Activated CD4-positive, alpha-beta T cell treated with anti-CD3 and anti-CD28 coated beads, Interleukin-2, amount 50 U/mL, for 1 hour (primary cell): ENCODE measurements around the gene ABCB11.
A peak's percentile ranks its signal among the peaks of the same experiment; 100 is the strongest.
"Not testable (repeated sequence)": the region's sequence is repeated elsewhere in the genome, so short reads cannot be mapped to it uniquely, and the experiment has no call there.

ENCODE experiments used
- DNase-seq: peaks from one replicate; pipeline ENCODE4 v3.0.0-alpha.2; 2020

The ABCB11 gene

DNA sequence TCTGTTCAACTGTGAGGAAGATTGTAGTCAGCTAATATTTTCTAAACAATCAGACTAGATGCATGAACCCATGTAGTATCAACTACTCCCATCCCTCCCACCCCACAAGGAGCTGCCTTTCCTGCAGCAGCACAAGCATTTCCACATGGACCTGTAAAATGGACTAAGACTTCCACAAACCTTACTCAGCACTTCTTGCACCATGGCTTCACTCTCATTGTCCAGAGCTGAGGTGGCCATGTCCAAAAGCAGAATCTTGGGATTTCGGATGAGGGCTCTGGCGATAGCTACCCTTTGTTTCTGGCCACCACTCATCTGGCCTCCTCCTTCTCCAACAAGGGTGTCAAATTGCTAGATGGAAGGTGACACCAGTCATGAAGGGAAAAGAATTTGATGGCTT is 61.3 kb downstream of the ABCB11 start:
- no peak for DNase-seq

DNA sequence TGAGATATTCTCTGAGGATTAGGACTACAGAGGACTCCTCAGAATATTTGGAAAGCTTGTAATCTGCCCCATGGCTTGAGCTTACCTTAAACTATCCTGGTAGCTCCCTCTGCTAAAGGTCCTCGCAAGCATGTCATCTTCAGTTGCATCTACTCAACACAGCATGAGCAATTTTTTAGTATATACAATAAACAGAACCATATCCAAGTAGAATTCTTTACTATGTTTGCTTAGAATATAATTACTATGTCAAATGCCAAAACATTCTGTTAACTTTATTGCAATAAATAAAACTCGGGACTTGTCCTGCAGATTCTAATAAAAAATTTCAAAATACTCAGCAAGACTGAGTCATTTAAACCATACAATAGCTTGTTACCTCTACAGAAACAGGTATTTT is 62.8 kb downstream of the ABCB11 start:
- DNase-seq, result no peak

DNA sequence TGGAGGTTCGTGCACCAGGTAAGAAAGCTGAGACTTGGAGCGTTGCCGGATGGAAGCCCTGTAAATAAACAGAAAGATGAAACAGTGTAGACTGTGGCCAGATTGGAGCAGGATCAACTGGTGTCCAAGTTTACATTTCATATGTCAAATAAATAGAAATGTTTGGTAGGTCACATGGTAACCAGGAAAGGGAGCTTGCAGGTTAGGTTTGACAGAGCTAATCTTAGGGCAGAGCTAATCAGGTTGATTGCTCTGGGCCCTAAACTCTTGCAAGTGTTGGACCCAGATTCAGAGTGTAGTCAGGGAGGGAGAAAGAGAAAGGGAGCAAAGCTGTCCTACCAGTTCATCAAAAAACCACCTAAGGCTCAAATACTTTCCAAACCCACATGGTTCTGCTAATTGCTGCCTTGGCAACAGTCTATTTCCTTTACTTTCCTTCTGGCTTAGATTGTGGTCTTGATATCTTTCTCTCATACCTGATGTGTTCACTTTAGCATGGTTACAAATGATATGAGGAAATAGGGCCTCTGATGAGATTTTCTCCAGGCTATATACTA is 66.8 kb downstream of the ABCB11 start:
- no peak for DNase-seq

DNA sequence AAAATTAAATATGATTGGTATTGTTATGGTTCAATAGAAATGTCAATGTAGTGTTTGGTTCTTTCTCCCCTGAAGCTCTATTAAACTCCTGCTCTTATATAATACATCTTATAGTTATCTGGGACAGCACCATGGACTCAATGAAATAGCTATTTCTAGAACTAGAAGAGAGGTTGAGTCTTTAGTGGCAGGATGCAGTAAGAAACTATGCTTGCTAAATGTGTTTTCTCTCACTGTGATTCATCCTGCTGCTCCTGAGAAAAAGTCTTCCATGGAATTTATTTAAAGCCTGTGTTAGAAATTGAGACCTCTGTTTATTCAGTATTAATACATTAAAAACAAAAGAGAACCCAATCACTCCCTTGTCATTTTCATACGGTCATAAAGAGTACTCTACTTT is 68.5 kb downstream of the ABCB11 start:
- DNase-seq, result no peak

DNA sequence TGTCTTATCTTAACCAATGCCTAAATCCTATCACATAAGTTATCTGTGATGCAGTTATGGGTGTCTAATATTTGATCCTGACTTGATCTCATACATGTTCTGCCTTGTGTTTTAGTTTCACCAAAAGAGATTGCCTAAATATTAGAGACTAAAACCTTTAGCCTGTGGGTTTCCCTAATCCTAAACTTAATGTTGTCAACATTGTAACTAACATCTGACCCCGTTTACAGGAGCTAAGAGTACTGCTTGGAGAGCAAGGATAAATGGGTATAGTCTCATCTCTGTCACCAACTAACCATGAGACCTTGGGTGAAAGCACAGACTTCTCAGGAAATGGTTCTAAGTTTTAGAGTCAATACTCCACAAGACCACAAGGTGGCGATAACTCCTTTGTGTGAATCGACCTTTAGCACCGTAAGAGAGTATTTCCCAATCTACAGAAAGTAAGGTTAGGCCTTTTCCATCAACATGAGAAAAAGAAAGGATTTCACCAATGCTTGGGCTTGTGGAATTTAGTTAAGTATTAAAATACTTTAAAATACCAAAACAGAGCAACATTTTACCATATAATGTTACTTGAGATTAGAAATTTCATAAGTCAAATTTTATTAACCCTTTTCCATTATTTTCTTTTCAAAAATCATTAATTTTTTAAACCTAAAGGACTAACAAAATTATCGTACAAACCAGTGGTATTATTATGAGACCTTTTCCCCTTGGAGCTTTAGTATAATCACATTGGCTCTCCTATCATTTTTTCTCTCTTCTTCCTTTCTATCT is 69.5 kb downstream of the ABCB11 start:
- peak; percentile 10 for DNase-seq

DNA sequence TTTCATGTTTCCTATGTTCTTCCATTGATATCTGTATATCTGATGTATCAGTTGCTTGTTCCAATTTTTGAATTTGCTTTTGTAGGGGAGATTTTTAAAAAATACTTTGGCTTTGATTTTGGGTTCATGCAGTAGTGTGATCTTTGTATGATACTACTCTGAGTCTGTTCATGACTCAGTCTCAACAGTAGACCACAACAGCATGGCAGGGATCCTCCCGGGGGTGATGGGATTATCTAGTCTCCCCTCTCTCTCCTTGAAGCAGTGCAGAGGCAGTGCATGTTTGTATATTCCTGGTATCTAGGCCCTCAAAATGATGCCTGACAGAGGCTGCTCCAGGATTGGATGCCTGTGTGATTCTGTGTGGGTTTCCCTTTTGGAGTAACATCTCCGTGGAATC is 74.7 kb downstream of the ABCB11 start:
- DNase-seq, result no peak

DNA sequence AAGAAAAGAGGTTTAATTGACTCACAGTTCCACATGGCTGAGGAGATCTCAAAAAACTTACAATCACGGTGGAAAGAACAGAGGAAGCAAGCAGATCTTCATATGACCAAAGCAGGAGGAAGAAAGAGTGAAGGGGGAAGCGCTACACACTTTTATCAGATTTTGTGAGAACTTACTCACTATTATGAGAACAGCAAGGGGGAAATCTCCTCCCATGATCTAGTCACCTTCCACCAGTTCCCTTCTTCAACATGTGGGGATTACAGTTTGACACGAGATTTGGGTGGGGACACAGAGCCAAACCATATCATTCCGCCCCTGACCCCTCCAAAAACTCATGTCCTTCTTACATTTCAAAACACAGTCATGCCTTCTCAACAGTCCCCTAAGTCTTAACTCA is 75.8 kb downstream of the ABCB11 start:
- no peak for DNase-seq

DNA sequence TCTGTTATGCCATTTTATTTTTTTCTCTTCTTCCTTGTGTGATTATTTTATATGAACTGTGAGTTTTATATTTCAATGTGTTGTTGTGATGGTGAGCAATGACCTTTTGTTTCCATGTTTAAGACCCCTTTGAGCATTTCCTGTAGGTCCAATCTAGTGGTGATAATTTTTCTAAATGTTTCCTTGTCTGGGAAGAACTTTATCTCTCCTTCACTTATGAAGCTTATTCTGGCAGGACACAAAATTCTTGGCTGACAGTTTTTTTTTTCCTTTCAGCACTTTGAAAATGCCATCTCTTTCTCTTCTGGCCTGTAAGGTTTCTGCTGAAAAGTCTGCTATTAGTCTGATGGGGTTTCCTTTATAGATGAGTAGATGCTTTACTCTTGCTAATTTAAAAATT is 76.9 kb downstream of the ABCB11 start:
- DNase-seq, result no peak

DNA sequence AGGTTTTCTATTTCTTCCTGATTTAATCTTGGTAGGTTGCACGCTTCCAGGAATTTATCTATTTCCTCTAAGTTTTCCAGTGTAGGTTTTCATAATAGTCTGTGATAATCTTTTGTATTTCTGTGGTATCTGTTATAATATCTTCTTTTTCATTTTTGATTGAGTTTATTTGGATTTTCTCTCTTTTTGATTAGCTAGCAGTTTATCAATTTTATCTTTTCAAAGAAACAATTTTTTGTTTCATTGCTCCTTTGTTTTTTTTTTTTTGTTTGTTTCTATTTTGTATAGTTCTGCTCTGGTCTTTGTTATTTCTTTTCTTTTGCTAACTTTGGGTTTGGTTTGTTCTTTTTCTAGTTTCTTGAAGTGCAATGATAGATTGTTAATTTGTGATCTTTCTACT is 78.7 kb downstream of the ABCB11 start:
- DNase-seq, result no peak

DNA sequence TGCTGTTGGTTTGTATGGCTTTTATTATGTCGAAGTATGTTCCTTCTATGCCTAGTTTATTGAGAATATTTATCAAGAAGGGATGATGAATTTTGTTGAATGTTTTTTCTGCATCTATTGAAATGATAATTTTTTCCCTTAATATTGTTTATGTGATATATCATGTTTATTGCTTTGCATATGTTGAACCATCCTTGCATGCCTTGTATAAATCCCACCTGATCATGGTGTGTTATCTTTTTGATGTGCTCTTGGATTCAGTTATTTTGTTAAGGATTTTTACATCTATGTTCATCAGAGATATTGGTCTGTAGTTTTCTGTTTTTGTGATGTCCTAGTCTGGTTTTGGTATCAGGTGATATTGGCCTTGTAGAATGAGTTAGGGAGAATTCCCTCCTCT is 79.3 kb downstream of the ABCB11 start:
- DNase-seq, result no peak

DNA sequence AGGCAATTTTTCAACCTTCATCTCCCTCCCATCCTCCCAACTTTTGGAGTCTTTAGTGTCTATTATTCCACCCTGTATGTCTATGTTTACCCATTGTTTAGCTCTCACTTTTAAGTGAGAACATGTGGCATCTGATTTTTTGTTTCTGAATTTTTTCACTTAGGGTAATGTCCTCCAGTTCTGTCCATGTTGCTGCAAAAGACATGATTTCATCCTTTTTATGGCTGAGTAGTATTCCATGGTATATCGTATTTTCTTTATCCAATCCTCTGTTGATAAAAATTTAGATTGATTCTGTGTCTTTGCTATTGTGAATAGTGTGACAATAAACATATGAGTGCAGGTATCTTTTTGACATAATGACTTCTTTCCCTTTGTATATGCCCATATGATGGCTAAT is 81.8 kb downstream of the ABCB11 start:
- no peak for DNase-seq

DNA sequence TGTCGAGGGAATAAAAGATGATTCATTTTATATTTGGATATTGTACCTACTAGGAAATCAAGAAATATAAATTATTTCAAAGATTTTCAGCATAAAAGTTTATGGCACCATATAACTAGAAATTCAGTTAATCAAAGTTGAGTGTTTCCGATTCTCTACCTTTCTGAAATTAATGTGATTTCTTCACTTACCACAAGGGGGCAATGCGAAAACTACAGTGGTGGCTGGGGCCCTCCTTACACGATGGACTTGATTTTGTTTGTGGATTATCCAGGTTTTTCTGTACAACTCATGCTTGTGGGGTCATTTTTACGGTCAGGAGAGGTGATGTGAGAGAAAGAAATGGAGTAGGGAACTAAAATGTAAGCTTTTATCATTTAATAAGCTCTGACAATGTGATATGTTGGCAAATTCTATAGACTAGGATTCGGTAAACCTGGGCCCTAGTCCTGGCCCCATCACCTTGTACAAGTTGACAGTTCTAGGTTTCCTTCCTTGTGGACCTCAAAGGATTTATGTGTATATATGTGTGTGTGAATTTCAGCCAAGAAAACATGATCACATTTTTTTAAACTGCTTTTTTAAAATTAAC is 82.4 kb downstream of the ABCB11 start:
- no peak for DNase-seq

DNA sequence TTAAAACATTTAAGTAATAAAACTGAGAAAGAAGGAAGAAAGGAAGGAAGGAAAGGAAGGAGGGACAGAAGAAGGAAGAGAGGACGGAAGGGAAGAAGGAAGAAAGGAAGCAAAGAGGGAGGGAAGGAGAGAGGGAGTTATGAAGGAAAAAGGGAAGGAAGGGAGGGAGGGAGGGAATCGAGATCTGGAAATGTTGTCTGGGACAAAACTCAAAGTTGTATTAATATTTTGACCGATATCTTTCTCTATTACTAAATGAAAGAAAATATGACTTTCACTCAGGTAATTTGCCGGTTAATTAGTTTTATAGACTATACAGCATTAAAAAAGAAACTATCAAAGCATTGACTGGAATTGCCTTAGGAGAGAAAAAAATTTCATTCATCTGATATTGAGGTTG is 85.6 kb downstream of the ABCB11 start:
- no peak for DNase-seq

DNA sequence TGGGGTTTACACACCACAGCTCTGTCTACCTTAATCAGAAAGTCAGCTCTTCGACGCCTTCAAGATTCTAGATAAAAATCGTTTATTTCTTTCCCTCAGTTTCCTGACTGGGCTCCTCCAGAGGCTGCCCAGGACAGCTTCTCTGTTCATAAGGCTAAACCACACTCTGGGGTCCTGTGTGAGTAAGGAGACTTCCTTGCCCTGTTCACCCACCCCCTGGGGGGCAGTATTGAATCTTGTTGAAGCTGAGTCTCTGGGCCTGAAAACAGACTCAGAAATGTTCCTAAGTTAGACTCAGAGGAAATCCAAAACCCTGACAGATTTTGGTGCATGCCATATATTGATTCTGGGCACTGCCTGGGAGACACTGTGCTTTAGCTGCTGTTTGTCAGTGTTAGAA is 87.1 kb downstream of the ABCB11 start:
- no peak for DNase-seq

DNA sequence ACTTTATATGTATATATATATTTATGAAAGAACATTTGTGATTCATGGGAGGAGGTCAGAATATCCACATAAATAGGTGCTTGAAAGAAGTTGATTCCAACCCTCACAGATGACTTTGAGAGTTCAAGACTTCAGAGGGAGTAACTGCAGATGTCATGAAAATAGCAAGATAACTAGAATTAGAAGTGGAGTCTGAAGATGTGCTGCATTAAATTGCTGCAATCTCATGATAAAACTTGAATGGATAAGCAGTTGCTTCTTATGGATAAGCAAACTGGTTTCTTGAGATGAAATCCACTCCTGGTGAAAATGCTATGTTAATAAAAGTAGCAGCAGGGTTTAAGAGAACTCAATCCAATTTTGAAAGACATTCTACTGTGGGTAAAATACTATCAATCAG is 89.8 kb downstream of the ABCB11 start:
- no peak for DNase-seq

DNA sequence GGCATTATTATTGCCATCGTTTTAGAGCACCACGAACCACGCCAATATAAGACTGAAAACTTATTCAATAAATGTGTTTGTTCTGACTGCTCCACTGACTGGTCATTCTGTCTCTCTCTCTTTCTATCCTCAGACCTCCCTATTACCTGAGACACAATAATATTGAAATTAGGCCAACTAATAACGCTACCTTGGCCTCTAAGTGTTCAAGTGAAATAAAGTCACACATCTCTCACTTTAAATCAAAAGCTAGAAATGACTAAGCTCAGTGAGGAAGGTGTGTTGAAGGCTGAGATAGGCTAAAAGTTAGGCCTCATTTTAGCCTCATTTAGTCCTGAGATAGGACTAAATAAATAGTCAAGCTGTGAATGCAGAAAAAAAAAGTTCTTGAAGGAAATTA is 91.2 kb downstream of the ABCB11 start:
- no peak for DNase-seq

DNA sequence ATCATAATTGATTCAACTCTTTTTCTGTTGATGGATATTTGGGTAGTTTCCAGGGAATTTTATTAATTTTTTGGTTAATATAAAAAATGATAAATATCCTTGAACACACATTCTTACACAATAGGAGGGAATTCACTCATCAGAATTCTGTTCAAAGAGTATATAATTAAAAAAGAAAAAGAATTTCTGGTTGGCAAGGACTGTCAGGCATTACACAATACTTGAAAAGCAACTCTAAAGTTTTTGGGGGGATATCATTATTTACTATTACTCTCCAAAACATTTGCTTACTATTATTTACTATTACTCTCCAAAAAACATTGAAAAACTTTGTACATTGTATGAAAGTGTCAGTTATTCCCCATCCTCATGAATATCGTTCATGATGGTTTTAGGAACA is 92.1 kb downstream of the ABCB11 start:
- DNase-seq, result no peak

DNA sequence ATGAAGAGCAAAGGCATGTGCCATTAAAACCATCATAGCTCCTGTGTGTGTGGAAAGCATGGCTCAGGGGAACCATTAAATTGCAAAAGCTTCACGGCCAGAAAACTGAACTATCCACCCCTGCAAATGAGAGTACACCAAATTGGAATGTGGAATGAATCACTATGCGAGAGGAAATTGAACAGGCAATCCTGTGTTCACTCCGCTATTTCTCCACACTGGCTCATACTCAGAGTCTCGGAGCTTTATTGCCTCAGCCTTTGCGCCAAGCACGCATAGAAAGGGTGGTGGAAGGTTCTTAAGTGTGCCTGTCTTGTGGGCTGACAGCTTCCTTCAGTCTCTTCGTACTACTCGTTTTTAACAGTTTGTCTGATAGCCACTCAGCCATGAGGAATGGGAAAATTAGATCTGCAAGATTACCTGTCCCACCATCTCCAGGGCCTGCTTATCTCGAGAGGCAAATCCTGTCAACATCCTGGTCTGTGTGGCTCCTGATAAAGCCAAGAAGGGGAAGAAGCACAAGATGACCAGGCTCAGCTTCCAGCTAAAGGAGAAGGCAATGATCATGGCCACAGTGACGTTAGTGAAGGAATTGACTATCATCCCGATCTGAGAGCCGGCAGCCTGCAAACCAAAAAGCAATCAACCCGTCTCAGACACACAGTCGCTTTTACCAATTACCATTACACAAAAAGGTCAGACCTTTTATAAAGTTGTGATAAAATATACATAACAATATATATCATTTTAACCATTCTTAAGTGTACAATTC is 95.1 kb downstream of the ABCB11 start:
- DNase-seq, result no peak

DNA sequence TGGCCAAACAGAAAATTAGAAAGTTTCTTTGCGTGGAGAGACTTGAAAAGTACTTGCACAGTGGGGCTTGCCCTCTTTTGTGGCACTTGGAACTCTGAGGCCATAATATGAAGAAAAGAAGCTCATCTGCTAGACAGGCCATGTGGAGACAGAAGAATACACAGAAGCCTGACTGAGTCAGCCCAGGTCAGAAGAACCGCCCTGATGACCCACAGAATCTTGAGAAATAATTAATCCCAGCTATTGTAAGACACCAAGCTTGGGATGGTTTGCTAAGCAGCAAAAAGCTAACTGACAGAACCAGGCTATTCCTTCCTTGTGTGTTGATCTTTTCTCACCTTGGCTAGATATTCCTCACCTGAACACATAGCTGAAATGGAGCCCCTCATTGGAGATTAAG is 96.3 kb downstream of the ABCB11 start:
- DNase-seq, result no peak

DNA sequence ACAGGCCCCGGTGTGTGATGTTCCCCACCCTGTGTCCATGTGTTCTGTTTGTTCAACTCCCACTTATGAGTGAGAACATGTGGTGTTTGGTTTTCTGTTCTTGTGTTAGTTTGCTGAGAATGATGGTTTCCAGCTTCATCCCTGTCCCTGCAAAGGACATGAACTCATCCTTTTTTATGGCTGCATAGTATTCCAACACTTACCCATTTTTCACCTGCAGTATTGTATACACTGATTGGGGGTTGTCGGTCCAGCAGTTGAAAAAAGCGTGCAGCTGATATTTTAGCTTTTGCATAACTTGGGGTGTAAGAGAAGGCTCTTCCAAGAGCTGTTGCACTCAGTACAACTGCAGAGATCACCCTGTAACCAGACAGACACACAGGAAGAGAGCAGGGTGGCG is 99.0 kb downstream of the ABCB11 start:
- not testable (repeated sequence) for DNase-seq

DNA sequence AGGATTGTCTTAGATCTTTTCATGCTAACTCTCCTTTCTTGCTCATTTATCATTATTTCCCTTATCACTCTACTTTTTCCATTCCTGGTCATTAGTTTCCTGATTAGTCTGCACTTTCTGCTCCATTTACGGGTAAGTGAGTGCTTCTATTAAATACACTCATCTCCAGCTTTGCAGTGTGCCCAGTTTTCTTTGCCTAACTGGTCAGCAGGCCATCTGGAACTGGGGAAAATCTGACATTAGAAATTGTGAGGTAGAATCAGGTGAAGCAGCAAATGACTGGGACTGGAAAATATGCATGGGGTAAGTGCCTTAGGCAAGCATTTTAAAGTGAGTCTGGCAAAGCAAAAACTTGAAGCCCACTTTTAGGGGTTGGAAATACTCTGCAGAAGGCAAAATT is 100.9 kb downstream of the ABCB11 start:
- no peak for DNase-seq

DNA sequence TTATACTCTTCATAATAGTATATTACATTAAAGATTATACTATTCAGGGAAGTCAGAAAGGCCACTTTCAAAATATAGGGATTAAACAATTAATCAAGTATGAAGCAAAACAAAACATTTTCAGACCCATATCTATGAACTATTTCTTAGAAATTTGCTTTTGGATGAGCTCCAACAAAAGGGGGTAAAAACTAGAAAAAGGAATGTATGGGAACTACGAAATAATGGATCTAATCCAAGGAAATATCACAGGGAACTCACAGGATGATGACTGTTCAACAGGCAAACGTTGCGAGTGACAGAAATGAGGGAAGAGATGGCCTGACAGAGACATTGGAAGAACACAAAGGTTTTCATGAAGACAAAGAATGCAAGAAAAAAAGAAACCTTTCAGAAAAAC is 102.1 kb downstream of the ABCB11 start:
- no peak for DNase-seq

DNA sequence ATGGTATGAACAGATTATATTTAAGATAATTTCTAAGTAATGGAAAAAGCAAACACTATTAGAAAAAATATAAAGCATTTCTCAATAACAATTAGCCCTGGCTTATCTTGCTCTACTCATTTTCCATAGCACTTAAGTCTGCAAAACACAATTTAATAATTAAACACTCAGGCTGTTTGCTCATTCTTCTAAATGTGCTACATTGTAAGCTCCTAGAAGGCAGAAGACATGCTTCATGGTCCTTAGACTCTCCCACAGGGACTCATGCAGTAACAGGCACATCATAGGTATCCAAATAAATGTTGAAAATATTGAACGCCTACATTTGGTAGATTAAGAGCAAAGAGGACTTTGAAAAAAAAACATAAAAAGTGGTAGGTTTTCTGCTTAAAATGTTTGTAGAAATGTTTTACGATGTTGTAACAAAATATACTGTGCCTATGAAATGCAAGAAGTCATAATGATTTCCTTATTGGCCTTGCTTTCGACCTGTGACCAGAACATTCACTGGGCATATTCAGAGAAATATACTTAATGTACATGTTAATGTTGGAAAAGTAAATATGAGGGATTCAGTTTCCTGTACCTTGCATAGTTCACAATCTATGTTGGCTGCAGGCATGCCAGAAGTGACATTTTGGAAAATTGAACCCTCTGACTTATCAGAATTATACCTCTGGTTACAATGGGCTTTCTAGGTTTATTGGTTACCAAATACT is 102.9 kb downstream of the ABCB11 start:
- DNase-seq, result no peak
